Neuronal stem cell (in vitro differentiated cells): ENCODE results near the gene PADI3.
A peak's percentile ranks its signal among the peaks of the same experiment; 100 is the strongest.

Experiments used
- DNase-seq: peaks from one replicate; pipeline ENCODE4 v3.0.0-alpha.2; 2013; ENCODE audit warnings: low spot score
- H2AFZ ChIP-seq: one replicate; pipeline ENCODE4 v1.6.1; 2013; ENCODE audit warnings: mild to moderate bottlenecking, low read length, inconsistent platforms
- H2AK5ac ChIP-seq: 2 replicates; pipeline ENCODE4 v1.6.1; 2013; ENCODE audit warnings: low read depth, mild to moderate bottlenecking, inconsistent platforms, low read length, moderate library complexity, mixed read lengths
- H2BK120ac ChIP-seq: 2 replicates; pipeline ENCODE4 v1.6.1; 2013; ENCODE audit warnings: low read depth, mild to moderate bottlenecking, inconsistent platforms, low read length, moderate library complexity, mixed read lengths
- H2BK12ac ChIP-seq: one replicate; pipeline ENCODE4 v1.6.1; 2013; ENCODE audit warnings: low read length, inconsistent platforms
- H2BK15ac ChIP-seq: 2 replicates; pipeline ENCODE4 v1.6.1; 2013; ENCODE audit warnings: mild to moderate bottlenecking, low read length, inconsistent platforms, mixed read lengths
- H2BK5ac ChIP-seq: one replicate; pipeline ENCODE4 v1.6.1; 2013; ENCODE audit warnings: inconsistent platforms, mild to moderate bottlenecking, low read length, moderate library complexity
- H3K14ac ChIP-seq: one replicate; pipeline ENCODE4 v1.6.1; 2013; ENCODE audit warnings: low read length, inconsistent platforms
- H3K18ac ChIP-seq: 2 replicates; pipeline ENCODE4 v1.6.1; 2013; ENCODE audit warnings: low read length, inconsistent platforms
- H3K23ac ChIP-seq: 2 replicates; pipeline ENCODE4 v1.6.1; 2013; ENCODE audit warnings: low read depth, mild to moderate bottlenecking, mixed read lengths, low read length, inconsistent platforms; ENCODE audit not compliant: poor library complexity
- H3K27ac ChIP-seq: replicated peaks from 3 replicates; pipeline ENCODE4 v1.5.1; 2013; ENCODE audit warnings: low read length, inconsistent platforms
- H3K27me3 ChIP-seq, 3 experiments: 2 replicates each; pipeline ENCODE4 v1.6.1; 2013; ENCODE audit warnings: low read length in 3 of 3, mild to moderate bottlenecking in 2 of 3, inconsistent platforms in 1 of 3, low read depth in 1 of 3, mixed read lengths in 1 of 3, moderate library complexity in 1 of 3; ENCODE audit not compliant: control insufficient read depth in 3 of 3, insufficient read depth in 3 of 3
- H3K36me3 ChIP-seq, 2 donors: replicated peaks in 1 of 2; 2 replicates each; pipeline ENCODE4 v1.6.1; 2013; ENCODE audit warnings: low read length in 2 of 2; ENCODE audit not compliant: control insufficient read depth in 2 of 2, insufficient read depth in 2 of 2
- H3K4ac ChIP-seq: 2 replicates; pipeline ENCODE4 v1.6.1; 2013; ENCODE audit warnings: inconsistent platforms, mild to moderate bottlenecking, low read length, moderate library complexity
- H3K4me1 ChIP-seq, 2 donors: 1 replicate in 1 of 2; 2 replicates in 1 of 2; pipeline ENCODE4 v1.6.1; 2013; ENCODE audit warnings: low read length in 2 of 2, low read depth in 1 of 2; ENCODE audit not compliant: control insufficient read depth in 2 of 2, insufficient read depth in 1 of 2
- H3K4me2 ChIP-seq: one replicate; pipeline ENCODE4 v1.6.1; 2013; ENCODE audit warnings: mild to moderate bottlenecking, low read length, inconsistent platforms; ENCODE audit not compliant: insufficient read depth, poor library complexity, severe bottlenecking
- H3K4me3 ChIP-seq, 2 donors: 2 replicates each; pipeline ENCODE4 v1.5.1; 2013; ENCODE audit warnings: low read length in 2 of 2, mild to moderate bottlenecking in 2 of 2, inconsistent platforms in 1 of 2, moderate library complexity in 1 of 2
- H3K79me1 ChIP-seq: one replicate; pipeline ENCODE4 v1.6.1; 2013; ENCODE audit warnings: low read depth, mild to moderate bottlenecking, inconsistent platforms, low read length, moderate library complexity
- H3K9ac ChIP-seq: one replicate; pipeline ENCODE4 v1.6.1; 2013; ENCODE audit warnings: mild to moderate bottlenecking, low read depth, low read length, inconsistent platforms; ENCODE audit not compliant: poor library complexity
- H3K9me3 ChIP-seq, 2 donors: replicated peaks in 1 of 2; 2 replicates each; pipeline versions ENCODE3 to v1.6.1; 2013; ENCODE audit warnings: low read length in 2 of 2, mild to moderate bottlenecking in 2 of 2, inconsistent platforms in 1 of 2, low read depth in 1 of 2, mixed read lengths in 1 of 2, moderate library complexity in 1 of 2; ENCODE audit not compliant: control insufficient read depth in 2 of 2, insufficient read depth in 1 of 2
- H4K8ac ChIP-seq: one replicate; pipeline ENCODE4 v1.6.1; 2013; ENCODE audit warnings: low read depth, mild to moderate bottlenecking, inconsistent platforms, low read length, moderate library complexity
- H4K91ac ChIP-seq: one replicate; pipeline ENCODE4 v1.6.1; 2013; ENCODE audit warnings: low read length, low read depth, mild to moderate bottlenecking, inconsistent platforms; ENCODE audit not compliant: poor library complexity
- WGBS, 2 donors: extraction: QIAGEN DNeasy Blood & Tissue Kit; methylation state at CpG; one replicate each; pipeline ENCODE4 v1.1.7; 2013; ENCODE audit warnings: missing lambda C conversion rate in 2 of 2, mixed read lengths in 1 of 2; ENCODE audit not compliant: insufficient read length in 2 of 2, insufficient replicate concordance in 1 of 2; ENCODE audit errors: extremely low coverage in 2 of 2; 5-methylcytosine and 5-hydroxymethylcytosine counted together

The PADI3 gene

GRCh38 chr1:17328855-17329254, 80.0 kb downstream of the PADI3 start:
- no peaks in the 10 kb centered on the region for H3K36me3 ChIP-seq
- H2BK120ac ChIP-seq: no peak overlapping the region
- H2BK5ac ChIP-seq: no peak overlapping the region
- no peak overlapping the region for H3K4me3 ChIP-seq
- peaks cover 0 to 4% of the 10 kb centered on the region in 2 donors for H3K9me3 ChIP-seq
- H3K27ac ChIP-seq: no peak overlapping the region
- H2AK5ac ChIP-seq: no peak overlapping the region
- no peak overlapping the region for H3K18ac ChIP-seq
- H2AFZ ChIP-seq: no peak overlapping the region
- no peak overlapping the region for H3K4me2 ChIP-seq
- H2BK12ac ChIP-seq: no peak overlapping the region
- no peak overlapping the region for H4K91ac ChIP-seq
- peaks cover 2% of the 10 kb centered on the region for H3K79me1 ChIP-seq
- no peak for DNase-seq
- H3K23ac ChIP-seq: no peak overlapping the region
- H3K4me1 ChIP-seq: no peaks in the 10 kb centered on the region
- no CpG with 5 or more reads among the region's 5 CpGs for WGBS, 2 donors
- no peak overlapping the region for H3K14ac ChIP-seq
- no peak overlapping the region for H2BK15ac ChIP-seq
- no peak overlapping the region for H3K4ac ChIP-seq
- no peaks in the 10 kb centered on the region for H3K27me3 ChIP-seq
- H4K8ac ChIP-seq: no peak overlapping the region
- H3K9ac ChIP-seq: no peak overlapping the region

- H3K4me2 ChIP-seq: no peak overlapping the region
- no peak overlapping the region for H4K91ac ChIP-seq
- no peak overlapping the region for H4K8ac ChIP-seq
- H3K23ac ChIP-seq: no peak overlapping the region
- H3K79me1 ChIP-seq: peaks cover 2% of the 10 kb centered on the region
- H2AFZ ChIP-seq: no peak overlapping the region
- no peaks in the 10 kb centered on the region for H3K27me3 ChIP-seq
- no peak overlapping the region for H3K4ac ChIP-seq
- no peak overlapping the region for H3K18ac ChIP-seq
- no peak overlapping the region for H3K27ac ChIP-seq
- H3K4me3 ChIP-seq: no peak overlapping the region
- DNase-seq: no peak
- peaks cover 0 to 4% of the 10 kb centered on the region in 2 donors for H3K9me3 ChIP-seq
- no peak overlapping the region for H3K9ac ChIP-seq
- H2BK15ac ChIP-seq: no peak overlapping the region
- no peak overlapping the region for H2AK5ac ChIP-seq
- no peak overlapping the region for H2BK12ac ChIP-seq
- WGBS, 2 donors: no CpG with 5 or more reads among the region's 4 CpGs
- no peak overlapping the region for H2BK120ac ChIP-seq
- H3K36me3 ChIP-seq: no peaks in the 10 kb centered on the region
- H3K14ac ChIP-seq: no peak overlapping the region
- no peaks in the 10 kb centered on the region for H3K4me1 ChIP-seq
- no peak overlapping the region for H2BK5ac ChIP-seq
Observed at GRCh38 chr1:17329610-17330009, 80.7 kb downstream of the PADI3 start.

- Histone ChIP-seq H2AK5ac (no peak overlapping the region), H2BK120ac (no peak overlapping the region), H3K18ac (peak overlapping the region; percentile 80), H3K4me3 (no peak overlapping the region), H3K9ac (peak overlapping the region; percentile 70), H2BK12ac (no peak overlapping the region), H2AFZ (no peak overlapping the region), H3K4me1 (no peaks in the 10 kb centered on the region), H3K4ac (no peak overlapping the region), H2BK15ac (no peak overlapping the region), H3K14ac (peak overlapping the region; percentile 9), H4K8ac (no peak overlapping the region), H3K4me2 (no peak overlapping the region), H3K23ac (no peak overlapping the region), H2BK5ac (no peak overlapping the region), H3K27me3 (no peaks in the 10 kb centered on the region), H3K79me1 (peaks cover 2% of the 10 kb centered on the region), H3K36me3 (no peaks in the 10 kb centered on the region), H3K27ac (no peak overlapping the region), H4K91ac (no peak overlapping the region), H3K9me3 (peaks cover 0 to 4% of the 10 kb centered on the region in 2 donors)
- no CpG with 5 or more reads among the region's 7 CpGs for WGBS, 2 donors
- DNase-seq: no peak
Observed at GRCh38 chr1:17330856-17331255, 82.0 kb downstream of the PADI3 start.

- Histone ChIP-seq H4K91ac (no peak overlapping the region), H3K27ac (no peak overlapping the region), H2AFZ (no peak overlapping the region), H3K18ac (no peak overlapping the region), H2BK120ac (no peak overlapping the region), H3K9ac (no peak overlapping the region), H3K4ac (no peak overlapping the region), H2AK5ac (no peak overlapping the region), H2BK12ac (no peak overlapping the region), H2BK5ac (no peak overlapping the region), H3K9me3 (peaks cover 0 to 4% of the 10 kb centered on the region in 2 donors), H3K36me3 (no peaks in the 10 kb centered on the region), H3K4me2 (no peak overlapping the region), H3K23ac (no peak overlapping the region), H3K4me1 (no peaks in the 10 kb centered on the region), H3K4me3 (no peak overlapping the region), H3K79me1 (peaks cover 2% of the 10 kb centered on the region), H4K8ac (no peak overlapping the region), H2BK15ac (no peak overlapping the region), H3K14ac (no peak overlapping the region), H3K27me3 (peaks cover 0 to 4% (median 0%) of the 10 kb centered on the region in 3 experiments)
- no CpG with 5 or more reads among the region's 8 CpGs for WGBS, 2 donors
- DNase-seq: no peak
Observed at GRCh38 chr1:17333081-17333480, 84.2 kb downstream of the PADI3 start.
